Measurements from ENCODE around the gene GUCA2B.
A peak's percentile ranks its signal among the peaks of the same experiment; 100 is the strongest.

GUCA2B gene

DNA sequence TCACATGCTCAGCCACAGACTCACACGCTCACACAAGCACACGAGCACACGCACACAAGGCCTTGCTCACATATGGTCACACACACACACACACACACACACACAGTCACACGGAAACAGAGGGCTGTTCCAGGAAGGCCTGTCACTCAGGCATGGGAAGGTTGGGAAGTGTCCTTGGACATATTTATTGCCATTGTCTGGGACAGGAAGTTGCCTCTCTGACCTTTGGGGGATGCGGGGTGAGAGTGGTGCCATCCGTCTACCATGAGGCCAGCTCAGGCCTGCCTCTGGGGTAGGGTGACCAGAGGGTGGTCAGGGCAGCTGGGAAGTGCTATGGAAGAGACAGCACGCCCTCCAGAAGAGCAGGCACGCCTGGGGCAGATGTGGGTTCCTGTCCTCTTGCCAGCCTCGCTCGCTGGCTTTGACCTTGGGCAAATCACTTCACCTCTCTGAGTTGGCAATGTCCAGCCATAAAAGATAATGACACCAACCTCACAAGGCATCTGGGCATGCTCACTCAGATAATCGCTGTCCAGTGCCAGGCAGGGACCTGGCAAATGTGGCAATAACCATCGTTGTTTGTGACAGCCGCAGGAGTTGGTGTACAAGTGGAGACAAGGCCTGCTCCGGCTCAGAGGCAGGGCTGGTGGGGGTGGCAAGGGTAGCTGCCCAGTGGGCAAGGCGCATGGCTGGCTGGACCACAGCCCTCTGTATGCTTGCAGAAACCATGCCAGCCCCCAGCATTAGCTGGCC, 19.3 kb downstream of the GUCA2B start:
- TF ChIP-seq, protein P1, sequence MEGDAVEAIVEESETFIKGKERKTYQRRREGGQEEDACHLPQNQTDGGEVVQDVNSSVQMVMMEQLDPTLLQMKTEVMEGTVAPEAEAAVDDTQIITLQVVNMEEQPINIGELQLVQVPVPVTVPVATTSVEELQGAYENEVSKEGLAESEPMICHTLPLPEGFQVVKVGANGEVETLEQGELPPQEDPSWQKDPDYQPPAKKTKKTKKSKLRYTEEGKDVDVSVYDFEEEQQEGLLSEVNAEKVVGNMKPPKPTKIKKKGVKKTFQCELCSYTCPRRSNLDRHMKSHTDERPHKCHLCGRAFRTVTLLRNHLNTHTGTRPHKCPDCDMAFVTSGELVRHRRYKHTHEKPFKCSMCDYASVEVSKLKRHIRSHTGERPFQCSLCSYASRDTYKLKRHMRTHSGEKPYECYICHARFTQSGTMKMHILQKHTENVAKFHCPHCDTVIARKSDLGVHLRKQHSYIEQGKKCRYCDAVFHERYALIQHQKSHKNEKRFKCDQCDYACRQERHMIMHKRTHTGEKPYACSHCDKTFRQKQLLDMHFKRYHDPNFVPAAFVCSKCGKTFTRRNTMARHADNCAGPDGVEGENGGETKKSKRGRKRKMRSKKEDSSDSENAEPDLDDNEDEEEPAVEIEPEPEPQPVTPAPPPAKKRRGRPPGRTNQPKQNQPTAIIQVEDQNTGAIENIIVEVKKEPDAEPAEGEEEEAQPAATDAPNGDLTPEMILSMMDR (conservative IDR thresholded peaks at IDR 0.05; ENCODE audit: low read length): no peak
- H3K4me3 ChIP-seq (ENCODE audit: low read length): no peak overlapping the region
- DNase-seq (ENCODE audit: low read depth): peak; percentile 28

DNA sequence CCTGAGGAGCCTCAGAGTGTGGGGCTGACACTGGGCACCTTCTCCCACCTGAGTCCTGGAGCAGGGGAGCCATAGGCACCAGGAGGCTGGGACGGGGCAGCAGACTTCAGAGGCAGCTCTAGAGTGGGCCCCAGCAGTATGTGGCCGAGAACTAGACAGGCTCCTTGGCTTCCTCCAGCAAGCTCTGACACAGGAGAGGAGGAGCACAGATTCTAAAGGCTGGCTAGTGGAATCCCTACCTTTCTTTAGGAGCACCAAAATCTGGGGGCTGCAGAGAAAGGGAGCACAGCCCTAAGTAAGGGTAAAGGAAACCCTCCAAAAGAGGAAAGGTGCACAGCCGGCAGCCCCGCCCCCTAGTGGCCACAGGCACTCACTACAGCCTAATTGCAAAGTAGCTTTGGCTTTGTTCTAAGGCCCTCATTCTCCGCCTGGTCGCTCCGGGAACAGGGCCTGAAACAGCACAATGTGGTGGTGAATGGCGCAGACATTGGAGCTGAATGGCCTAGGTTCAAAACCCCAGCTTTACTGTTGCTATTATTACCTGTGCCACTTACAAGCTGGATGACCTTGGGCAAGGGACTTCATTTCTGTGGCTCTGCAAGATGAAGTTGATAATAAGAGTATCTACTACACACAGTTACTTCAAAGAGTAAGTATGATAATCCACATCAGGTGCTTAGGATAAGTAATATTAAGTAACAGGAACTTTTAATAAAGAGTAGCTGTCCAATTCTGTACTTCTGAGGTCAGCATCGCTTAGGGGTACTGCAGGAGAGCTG, 20.1 kb downstream of the GUCA2B start:
- DNase-seq (ENCODE audit: low read depth): peak; percentile 34
- TF ChIP-seq, protein P1 (conservative IDR thresholded peaks at IDR 0.05; ENCODE audit: low read length): peak; percentile 90
- H3K4me3 ChIP-seq (ENCODE audit: low read length): no peak overlapping the region

DNA sequence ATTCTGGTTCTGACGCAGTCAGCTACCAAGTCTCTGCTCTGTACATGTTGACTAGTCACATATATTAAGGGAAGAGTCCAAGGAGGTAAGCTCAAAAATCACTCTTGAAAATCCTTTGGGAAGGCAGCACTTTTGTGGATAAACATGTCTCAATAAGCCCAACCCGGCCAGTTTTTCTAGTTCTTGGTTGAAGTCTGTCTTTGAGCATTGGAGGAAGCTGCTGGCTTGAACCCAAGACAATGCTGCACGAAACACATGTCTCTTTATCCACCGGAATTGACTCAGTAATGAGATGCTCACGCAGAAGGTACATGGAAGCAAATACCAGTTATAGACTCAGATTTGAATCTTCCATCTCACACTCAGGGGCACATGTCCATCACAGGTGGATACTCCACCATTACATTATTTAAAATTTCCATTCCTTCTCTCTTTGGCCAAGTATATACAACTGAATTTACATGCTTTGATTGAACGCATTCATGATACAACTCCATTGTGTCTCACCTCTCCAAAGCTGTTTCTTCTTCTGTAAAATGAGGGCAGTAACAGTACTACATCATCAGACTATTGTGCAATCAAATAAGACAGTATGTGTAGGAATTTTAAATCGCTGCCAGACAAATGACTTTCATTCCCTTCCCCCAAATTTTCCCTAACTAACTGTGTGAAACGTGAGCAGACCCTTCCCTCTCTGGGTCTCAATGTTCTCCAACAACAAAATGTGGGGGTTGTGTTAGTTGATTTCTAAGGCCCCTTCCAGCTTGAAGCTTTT, 20.9 kb downstream of the GUCA2B start:
- DNase-seq (ENCODE audit: low read depth): peak; percentile 55
- no peak overlapping the region for H3K4me3 ChIP-seq (ENCODE audit: low read length)
- TF ChIP-seq, protein P1 (conservative IDR thresholded peaks at IDR 0.05; ENCODE audit: low read length): no peak

DNA sequence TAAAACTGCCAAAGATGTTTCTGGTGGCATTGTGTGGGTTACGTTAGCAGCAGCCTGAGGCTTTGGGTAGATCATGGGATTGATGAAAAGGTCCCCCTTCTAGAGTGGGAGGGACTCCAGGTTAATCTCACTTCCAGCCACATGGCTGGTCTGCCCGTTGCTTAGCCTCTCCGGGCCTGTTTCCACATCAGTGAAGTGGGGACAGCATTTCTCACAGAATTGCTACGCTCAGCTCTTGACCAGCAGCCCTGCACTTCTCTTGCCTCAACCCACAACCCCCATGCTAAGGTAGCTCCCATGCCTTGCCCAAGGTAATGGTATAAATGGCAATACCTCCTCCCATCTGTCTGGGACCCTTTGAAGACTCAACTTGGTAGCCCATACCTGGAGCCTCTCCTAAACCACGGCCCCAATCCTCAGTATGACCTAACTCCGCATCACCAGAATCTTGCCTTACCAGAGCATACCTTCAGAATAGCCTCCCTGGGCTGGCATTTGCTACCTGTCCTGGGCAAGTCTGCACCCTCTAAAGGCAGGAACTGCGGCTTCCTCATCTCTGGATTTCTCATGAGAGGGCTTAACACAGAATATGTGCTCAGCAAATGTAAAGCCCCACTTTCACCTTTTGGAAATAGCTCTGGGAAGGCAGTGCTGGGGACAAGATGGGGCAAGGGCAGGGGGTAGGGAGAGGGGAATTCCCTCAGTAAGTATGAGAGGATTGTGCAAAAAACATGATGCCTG, 22.3 kb downstream of the GUCA2B start:
- DNase-seq (ENCODE audit: low read depth): no peak
- no peak overlapping the region for H3K4me3 ChIP-seq (ENCODE audit: low read length)
- TF ChIP-seq, protein P1 (conservative IDR thresholded peaks at IDR 0.05; ENCODE audit: low read length): no peak

DNA sequence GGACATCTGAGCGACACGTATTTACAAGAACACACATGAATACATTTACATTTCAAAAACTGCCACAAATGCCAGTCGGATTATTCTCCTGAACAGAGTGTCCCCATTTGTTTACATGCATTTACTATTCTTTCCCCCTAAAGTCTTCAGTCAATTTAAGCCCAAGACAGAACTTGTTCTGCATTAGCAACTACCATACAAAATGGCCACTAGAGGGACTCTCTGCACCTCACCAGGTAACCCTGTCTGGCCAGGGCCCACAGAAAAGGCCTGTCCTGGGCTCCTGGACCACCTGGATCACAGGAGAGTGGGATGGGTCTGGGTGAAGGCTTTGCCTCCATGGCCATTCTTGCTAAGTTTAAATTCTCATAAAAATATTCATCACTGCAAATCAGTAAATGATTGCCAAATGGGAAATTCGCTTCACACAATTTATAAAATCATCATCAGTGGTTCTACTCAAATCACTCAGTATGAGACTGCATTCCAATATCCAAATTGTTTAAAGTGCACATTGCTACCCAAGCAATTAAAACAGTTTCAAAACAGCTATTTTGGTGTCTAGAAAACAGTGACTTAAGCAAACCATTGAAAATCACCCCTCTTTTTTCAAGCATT, 23.8 kb downstream of the GUCA2B start:
- peak; percentile 40 for DNase-seq (ENCODE audit: low read depth)
- H3K4me3 ChIP-seq (ENCODE audit: low read length): no peak overlapping the region
- TF ChIP-seq, protein P1 (conservative IDR thresholded peaks at IDR 0.05; ENCODE audit: low read length): peak; percentile 77

DNA sequence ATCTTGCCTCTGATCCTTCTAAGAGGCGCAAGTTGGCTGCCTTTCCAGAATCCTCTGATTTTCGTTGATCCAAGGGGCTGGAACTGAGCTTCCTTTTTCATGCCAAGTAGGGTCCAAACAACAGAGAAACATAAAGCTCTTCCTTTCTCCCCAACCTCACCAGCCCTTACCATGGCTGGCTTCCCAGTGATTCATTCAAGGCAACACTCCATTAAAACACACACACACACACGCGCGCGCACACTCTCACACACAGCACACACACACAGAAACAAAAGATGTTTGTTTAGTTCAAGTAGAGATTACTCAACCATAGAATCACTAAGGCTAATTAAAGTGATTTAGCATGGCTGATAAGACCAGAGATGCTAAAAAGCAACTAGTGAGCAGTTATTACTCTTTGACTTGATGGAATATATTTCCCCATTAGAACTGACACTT, 24.4 kb downstream of the GUCA2B start:
- no peak overlapping the region for H3K4me3 ChIP-seq (ENCODE audit: low read length)
- DNase-seq (ENCODE audit: low read depth): peak; percentile 88
- TF ChIP-seq, protein P1 (conservative IDR thresholded peaks at IDR 0.05; ENCODE audit: low read length): no peak
